Endodermal cell (in vitro differentiated cells): ENCODE results near the gene KCNJ10. TPM values are rescaled to one million over a fixed set of nuclear protein-coding genes. Genes with fewer than 3 reads are reported as not detected.
A peak's percentile ranks its signal among the peaks of the same experiment; 100 is the strongest.
"Not testable (repeated sequence)": the region's sequence is repeated elsewhere in the genome, so short reads cannot be mapped to it uniquely, and the experiment has no call there.

ENCODE experiments used
- DNase-seq: peaks from one replicate; pipeline ENCODE4 v3.0.0-alpha.2; 2017
- H3K27ac ChIP-seq: 2 replicates; pipeline ENCODE4 v1.5.1; 2013; ENCODE audit warnings: mild to moderate bottlenecking, low read depth, low read length, moderate library complexity
- H3K27me3 ChIP-seq: 2 replicates; pipeline ENCODE4 v1.6.1; 2013; ENCODE audit warnings: mild to moderate bottlenecking, low read length, moderate library complexity; ENCODE audit not compliant: insufficient read depth, control insufficient read depth, poor library complexity, severe bottlenecking
- H3K36me3 ChIP-seq: 2 replicates; pipeline ENCODE4 v1.7.0; 2013; ENCODE audit warnings: mild to moderate bottlenecking, low read length, moderate library complexity; ENCODE audit not compliant: control insufficient read depth, insufficient read depth
- H3K4me1 ChIP-seq: one replicate; pipeline ENCODE4 v1.7.0; 2013; ENCODE audit warnings: low read length; ENCODE audit not compliant: control insufficient read depth, insufficient read depth
- H3K4me3 ChIP-seq: 2 replicates; pipeline ENCODE4 v1.5.1; 2013; ENCODE audit warnings: mild to moderate bottlenecking, low read length, moderate library complexity
- H3K9ac ChIP-seq: 2 replicates; pipeline ENCODE4 v1.6.1; 2013; ENCODE audit warnings: mild to moderate bottlenecking, low read length, moderate library complexity; ENCODE audit not compliant: poor library complexity, severe bottlenecking; ENCODE audit errors: extremely low read depth
- H3K9me3 ChIP-seq: 2 replicates; pipeline ENCODE4 v1.6.1; 2013; ENCODE audit warnings: mild to moderate bottlenecking, low read length, moderate library complexity; ENCODE audit not compliant: control insufficient read depth
- H3K27ac Mint-ChIP-seq: 2 replicates; pipeline ENCODE4 v1.8.0; 2020; ENCODE audit warnings: mixed read lengths
- H3K27me3 Mint-ChIP-seq: 2 replicates; pipeline ENCODE4 v1.8.0; 2021; ENCODE audit warnings: mild to moderate bottlenecking, mixed read lengths; ENCODE audit not compliant: insufficient read depth
- H3K36me3 Mint-ChIP-seq: 2 replicates; pipeline ENCODE4 v1.8.0; 2020; ENCODE audit warnings: low read depth, mixed read lengths
- H3K4me1 Mint-ChIP-seq: 2 replicates; pipeline ENCODE4 v1.8.0; 2020; ENCODE audit warnings: mixed read lengths
- H3K4me3 Mint-ChIP-seq: 2 replicates; pipeline ENCODE4 v1.8.0; 2020; ENCODE audit warnings: mild to moderate bottlenecking, moderate library complexity, mixed read lengths
- H3K9me3 Mint-ChIP-seq: 2 replicates; pipeline ENCODE4 v1.8.0; 2020; ENCODE audit warnings: mild to moderate bottlenecking, mixed read lengths
- CTCF ChIP-seq: fragments of 200-600 bp; sonication (generic); conservative IDR thresholded peaks from 2 replicates; pipeline ENCODE4 v1.5.0; 2021; ENCODE audit warnings: antibody characterized with exemption, mild to moderate bottlenecking
- WGBS, 2 experiments: methylation state at CpG; one replicate each; pipeline versions ENCODE4 v1.1.5 to v1.1.7; 2013; ENCODE audit warnings: missing lambda C conversion rate in 2 of 2, mixed read lengths in 1 of 2; ENCODE audit not compliant: insufficient coverage in 1 of 2, insufficient read length in 1 of 2; 5-methylcytosine and 5-hydroxymethylcytosine counted together
- total RNA-seq, 2 donors: library from RNA; stranded (reverse); fragmentation: NEBNext Ultra II Directional in 1 of 2; extraction: Animal tissue kit (Norgen Biotek cat#: 25700) in 1 of 2; gene quantifications; 2 replicates in 1 of 2; 3 replicates in 1 of 2; pipeline ENCODE4 v1.2.1, GENCODE V29; 2021

The KCNJ10 gene
- total RNA-seq, 2 donors from 2014 or later = 0.26 TPM; not detected in 1

GRCh38 chr1:160114085-160114484, 44.1 kb upstream of the KCNJ10 start:
- H3K27ac Mint-ChIP-seq = peak overlapping the region; percentile 31
- WGBS, 2 experiments = 57 to 73% methylated on average over 2 to 4 of the region's 4 CpGs
- Histone ChIP-seq H3K27ac (no peak overlapping the region), H3K4me1 (peaks cover 39% of the 10 kb centered on the region), H3K9ac (no peak overlapping the region), H3K27me3 (no peaks in the 10 kb centered on the region), H3K9me3 (no peaks in the 10 kb centered on the region), H3K36me3 (no peaks in the 10 kb centered on the region), H3K4me3 (no peak overlapping the region)
- H3K36me3 Mint-ChIP-seq = no peaks in the 10 kb centered on the region
- H3K4me1 Mint-ChIP-seq = peaks cover 64% of the 10 kb centered on the region
- TF ChIP-seq CTCF = no peak
- H3K27me3 Mint-ChIP-seq = peaks cover 5% of the 10 kb centered on the region
- H3K9me3 Mint-ChIP-seq = no peaks in the 10 kb centered on the region
- peak; percentile 77 for DNase-seq
- no peak overlapping the region for H3K4me3 Mint-ChIP-seq

GRCh38 chr1:160113407-160113806, 43.4 kb upstream of the KCNJ10 start:
- Histone ChIP-seq H3K36me3 (no peaks in the 10 kb centered on the region), H3K4me3 (no peak overlapping the region), H3K4me1 (peaks cover 40% of the 10 kb centered on the region), H3K9me3 (no peaks in the 10 kb centered on the region), H3K27ac (no peak overlapping the region), H3K9ac (no peak overlapping the region), H3K27me3 (no peaks in the 10 kb centered on the region)
- 83 to 90% methylated on average over 2 to 8 of the region's 8 CpGs for WGBS, 2 experiments
- Mint-ChIP-seq H3K4me3 (no peak overlapping the region), H3K27me3 (peaks cover 5% of the 10 kb centered on the region), H3K36me3 (no peaks in the 10 kb centered on the region), H3K9me3 (no peaks in the 10 kb centered on the region), H3K4me1 (peaks cover 67% of the 10 kb centered on the region), H3K27ac (peak overlapping the region; percentile 31)
- DNase-seq = peak; percentile 68
- peak; percentile 58 for TF ChIP-seq CTCF

- H3K27me3 ChIP-seq = no peaks in the 10 kb centered on the region
- H3K27ac Mint-ChIP-seq = no peak overlapping the region
- H3K4me3 ChIP-seq = no peak overlapping the region
- no peak for DNase-seq
- H3K36me3 ChIP-seq = no peaks in the 10 kb centered on the region
- no peak overlapping the region for H3K27ac ChIP-seq
- H3K4me1 ChIP-seq = peaks cover 30% of the 10 kb centered on the region
- no peaks in the 10 kb centered on the region for H3K36me3 Mint-ChIP-seq
- peaks cover 5% of the 10 kb centered on the region for H3K27me3 Mint-ChIP-seq
- no peak overlapping the region for H3K9ac ChIP-seq
- peaks cover 60% of the 10 kb centered on the region for H3K4me1 Mint-ChIP-seq
- H3K4me3 Mint-ChIP-seq = no peak overlapping the region
- 93 to 96% methylated on average over 10 to 12 of the region's 12 CpGs for WGBS, 2 experiments
- H3K9me3 ChIP-seq = no peaks in the 10 kb centered on the region
- no peak for TF ChIP-seq CTCF
- no peaks in the 10 kb centered on the region for H3K9me3 Mint-ChIP-seq
Observed at GRCh38 chr1:160112357-160112756, 42.4 kb upstream of the KCNJ10 start.

GRCh38 chr1:160111462-160111861, 41.5 kb upstream of the KCNJ10 start:
- not testable (repeated sequence) for H3K4me3 Mint-ChIP-seq, H3K9me3 Mint-ChIP-seq, H3K27me3 Mint-ChIP-seq, H3K4me3 ChIP-seq, H3K36me3 ChIP-seq, H3K9me3 ChIP-seq, H3K27ac ChIP-seq, H3K36me3 Mint-ChIP-seq, H3K27ac Mint-ChIP-seq, H3K9ac ChIP-seq, DNase-seq, H3K27me3 ChIP-seq
- H3K4me1 ChIP-seq = peaks cover 27% of the 10 kb centered on the region
- H3K4me1 Mint-ChIP-seq = peaks cover 55% of the 10 kb centered on the region
- WGBS, 2 experiments = 92 to 94% methylated on average over 7 to 10 of the region's 10 CpGs
